ENCODE results near the gene SEC62. TPM values are rescaled to one million over a fixed set of nuclear protein-coding genes. Genes with fewer than 3 reads are reported as not detected.
A peak's percentile ranks its signal among the peaks of the same experiment; 100 is the strongest.

SEC62 gene
- total and polyA plus RNA-seq, 2 of the 4 experiments (the other 2 are of a cell fraction), result 33.2 to 36.6 TPM

- no peak for ATAC-seq (ENCODE audit: low read depth)
- H3K23ac ChIP-seq (ENCODE audit: low read depth, low read length), result no peak overlapping the region
- H3K18ac ChIP-seq (ENCODE audit: low read depth, low read length), result no peak overlapping the region
- H3K9ac ChIP-seq (ENCODE audit: low read depth, low read length), result no peak overlapping the region
- no peak overlapping the region for H4K8ac ChIP-seq (ENCODE audit: low read depth in 2 of 2, low read length in 2 of 2)
- H3K4me3 ChIP-seq (ENCODE audit: insufficient read depth, low read depth, low read length), result no peak overlapping the region
- no peak overlapping the region for H2AFZ ChIP-seq (replicated peaks; ENCODE audit: low read length, poor library complexity)
- in situ Hi-C loops (cut with MboI; ENCODE audit: low sequenced_read_pairs), result no loop called here
- no peaks in the 10 kb centered on the region for H3K27me3 ChIP-seq (ENCODE audit: control insufficient read depth, insufficient read depth, low read length)
- ChIA-PET POLR2A (ENCODE audit: unreplicated experiment) (no interaction called here), CTCF (no interaction called here)
- peaks cover 24% of the 10 kb centered on the region for H3K36me3 ChIP-seq (ENCODE audit: control insufficient read depth, insufficient read depth, low read length)
- H4K20me1 ChIP-seq (ENCODE audit: insufficient read depth, low read length), result peaks cover 3% of the 10 kb centered on the region; the same call in 1 of the 2 replicates
- H2BK20ac ChIP-seq (ENCODE audit: low read depth, low read length), result no peak overlapping the region
- peaks cover 5% of the 10 kb centered on the region for H3K4me1 ChIP-seq (ENCODE audit: control insufficient read depth, insufficient read depth, low read length)
- peak overlapping the region; percentile 33 for H2BK5ac ChIP-seq (ENCODE audit: low read depth, low read length, poor library complexity, severe bottlenecking)
- BruUV-seq (replicated peaks), result no TSS peak
- dilution Hi-C loops (cut with HindIII; ENCODE audit: low sequenced_read_pairs, unreplicated experiment), result no loop called here
- TF ChIP-seq CHD1 (IDR thresholded peaks at IDR 0.05; ENCODE audit: low read depth, low read length), result no peak
- no peak for TF ChIP-seq NFE2L2 (IDR thresholded peaks at IDR 0.05; ENCODE audit: low read depth, low read length)
- no peak for TF ChIP-seq MAZ (IDR thresholded peaks at IDR 0.05; ENCODE audit: borderline replicate concordance, low read depth, low read length)
- no peak for TF ChIP-seq RAD21 (IDR thresholded peaks at IDR 0.05; ENCODE audit: low read length)
- no peak for TF ChIP-seq POLR2A (IDR thresholded peaks at IDR 0.05; ENCODE audit: low read depth, low read length)
- TF ChIP-seq ELK1 (IDR thresholded peaks at IDR 0.05; ENCODE audit: borderline replicate concordance, low read depth, low read length), result no peak
- TF ChIP-seq RCOR1 (IDR thresholded peaks at IDR 0.05; ENCODE audit: insufficient replicate concordance, low read length), result no peak
- peaks cover 14 to 26% of the 10 kb centered on the region in 2 experiments for H3K79me1 ChIP-seq (ENCODE audit: low read depth in 1 of 2, low read length in 2 of 2)
- no peak overlapping the region for H3K4ac ChIP-seq (ENCODE audit: low read depth, low read length)
- no peak overlapping the region for H3K4me2 ChIP-seq (ENCODE audit: low read depth, low read length)
- H2AK9ac ChIP-seq (replicated peaks; ENCODE audit: low read depth, low read length, poor library complexity), result no peak overlapping the region
- no peak overlapping the region for H4K5ac ChIP-seq (ENCODE audit: low read depth, low read length)
- no peak overlapping the region for H4K91ac ChIP-seq (ENCODE audit: insufficient read depth, low read depth, low read length)
- WGBS, 2 experiments (ENCODE audit: extremely low coverage in 2 of 2, insufficient read length in 1 of 2), result no CpG with 5 or more reads among the region's 3 CpGs
- no peak overlapping the region for H3K56ac ChIP-seq (ENCODE audit: extremely low read depth, insufficient read depth, low read length)
- H2BK15ac ChIP-seq (ENCODE audit: low read depth, low read length), result no peak overlapping the region
- no peak overlapping the region for H3K14ac ChIP-seq (replicated peaks; ENCODE audit: low read depth, low read length)
- H3K27ac ChIP-seq (ENCODE audit: insufficient read depth, low read length), result no peak overlapping the region
- no peak overlapping the region for H2BK120ac ChIP-seq (ENCODE audit: low read depth, low read length)
- no peak for DNase-seq
- intact Hi-C loops (cut with micrococcal nuclease), result loop anchor here (10.0 kb wide), 1 partner anchor 209 kb away; the partner anchor contains the start of gene MYNN
- no peak overlapping the region for H2AK5ac ChIP-seq (ENCODE audit: low read depth, low read length)
- peaks cover 6% of the 10 kb centered on the region for H3K9me1 ChIP-seq (ENCODE audit: insufficient read depth, low read length)
- H3K9me3 ChIP-seq (ENCODE audit: control insufficient read depth, insufficient read depth, low read length), result no peaks in the 10 kb centered on the region
Observed at GRCh38 chr3:169984292-169984691, 17.7 kb downstream of the SEC62 start.
